H7 (cell line): Measurements from ENCODE around the gene NUB1. TPM values are rescaled to one million over a fixed set of nuclear protein-coding genes. Genes with fewer than 3 reads are reported as not detected.

Experiments
- DNase-seq: peaks from one replicate; pipeline ENCODE4 v3.0.0; 2012
- H3K27me3 ChIP-seq: 2 replicates; pipeline ENCODE4 v1.6.0; 2011; ENCODE audit warnings: mild to moderate bottlenecking, low read length; ENCODE audit not compliant: control insufficient read depth, insufficient read depth
- H3K36me3 ChIP-seq: replicated peaks from 2 replicates; pipeline ENCODE4 v1.5.1; 2011; ENCODE audit warnings: low read length; ENCODE audit not compliant: control insufficient read depth, insufficient read depth
- H3K4me3 ChIP-seq: 2 replicates; pipeline ENCODE4 v1.5.1; 2011; ENCODE audit warnings: low read depth, mild to moderate bottlenecking, control low read depth, low read length, moderate library complexity; ENCODE audit not compliant: insufficient read depth
- total RNA-seq: library from RNA; depleted of rRNA; stranded (reverse); fragments of >200 nt; shearing (Covaris generic); gene quantifications from 2 replicates; pipeline ENCODE4 v1.2.3, GENCODE V29; 2014

NUB1 gene
- total RNA-seq, 1 experiment from 2014 or later, result 22.7 TPM

DNA sequence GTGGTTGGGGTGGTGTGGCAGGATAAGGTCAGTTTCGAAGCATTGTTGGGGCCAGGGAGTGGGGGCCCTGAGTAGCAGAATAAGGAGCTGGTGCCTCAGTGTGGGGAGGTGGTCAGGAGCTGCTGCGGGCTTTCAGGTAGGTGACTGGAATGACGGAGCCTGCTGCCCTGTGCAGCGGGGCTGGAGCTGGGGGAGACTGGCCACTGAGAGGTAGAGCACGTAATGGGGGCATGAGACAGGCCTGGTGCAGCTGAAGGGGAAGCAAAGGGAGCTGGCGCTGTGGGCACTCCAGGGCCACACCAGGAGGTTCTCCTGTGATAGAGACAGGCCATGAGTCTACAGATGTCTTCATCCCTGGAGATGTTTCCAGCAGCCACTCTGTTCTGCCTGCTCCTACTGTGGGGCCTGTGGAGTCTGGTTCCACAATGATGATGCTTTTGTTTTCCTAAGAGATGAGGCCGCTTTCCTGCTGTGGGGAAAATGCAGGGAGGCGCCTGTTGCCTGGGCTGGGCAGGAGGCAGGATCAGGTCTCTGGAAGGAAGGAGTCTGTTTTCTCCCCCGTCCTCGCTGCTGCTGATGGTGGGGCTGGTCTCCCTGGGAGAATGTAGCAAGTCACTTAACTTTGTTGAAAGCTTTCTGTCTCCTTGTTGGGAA lies 31.1 kb downstream of the NUB1 start:
- no peak overlapping the region for H3K4me3 ChIP-seq
- no peaks in the 10 kb centered on the region; the same call in 1 of the 2 replicates for H3K36me3 ChIP-seq
- DNase-seq, result peak; percentile 78
- no peaks in the 10 kb centered on the region for H3K27me3 ChIP-seq

DNA sequence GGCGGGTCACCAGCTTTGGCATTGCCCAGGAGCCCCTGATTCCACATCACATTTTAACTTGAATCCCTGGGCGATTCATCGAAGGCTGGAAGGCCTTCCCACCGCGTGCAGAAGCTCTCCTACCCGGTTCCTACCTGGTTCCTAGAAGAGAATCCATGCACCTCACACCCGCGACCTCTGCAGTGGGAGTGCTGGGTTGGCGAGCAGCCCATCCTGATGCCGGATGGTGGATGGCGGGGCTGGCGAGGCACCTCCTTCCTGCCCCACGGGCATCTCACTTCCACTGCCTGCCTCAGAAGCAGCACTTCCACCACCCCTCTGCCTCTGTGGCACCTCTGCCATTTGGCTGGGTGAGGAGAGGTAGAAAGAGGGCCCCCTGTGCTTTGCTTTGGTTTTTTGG lies 32.0 kb downstream of the NUB1 start:
- Histone ChIP-seq H3K36me3 (no peaks in the 10 kb centered on the region; the same call in 1 of the 2 replicates), H3K4me3 (no peak overlapping the region)
- DNase-seq, result peak; percentile 64

DNA sequence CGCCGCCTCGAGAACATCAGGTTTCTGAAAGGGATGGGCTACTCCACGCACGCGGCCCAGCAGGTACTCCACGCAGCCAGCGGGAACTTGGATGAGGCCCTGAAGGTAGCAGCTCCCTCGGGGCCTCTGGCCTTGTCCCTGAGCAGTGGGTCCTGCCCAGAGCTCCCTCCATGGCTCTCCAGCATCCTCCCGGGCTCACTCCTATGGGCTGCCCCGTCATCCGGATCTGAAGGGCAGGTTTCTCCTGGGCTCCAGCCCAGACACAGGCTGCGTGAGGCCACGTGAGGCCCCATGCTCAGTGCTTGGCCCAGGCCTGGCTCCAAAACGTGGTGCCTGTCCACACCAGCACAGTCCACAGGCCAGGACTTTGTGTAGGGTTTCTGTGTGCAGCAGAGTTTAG lies 32.5 kb downstream of the NUB1 start:
- H3K36me3 ChIP-seq, result no peaks in the 10 kb centered on the region; the same call in 1 of the 2 replicates
- peak; percentile 61 for DNase-seq
- no peak overlapping the region for H3K4me3 ChIP-seq
- no peaks in the 10 kb centered on the region for H3K27me3 ChIP-seq

More for the DNA sequence above, 32.0 kb downstream of the NUB1 start:
- no peaks in the 10 kb centered on the region for H3K27me3 ChIP-seq

DNA sequence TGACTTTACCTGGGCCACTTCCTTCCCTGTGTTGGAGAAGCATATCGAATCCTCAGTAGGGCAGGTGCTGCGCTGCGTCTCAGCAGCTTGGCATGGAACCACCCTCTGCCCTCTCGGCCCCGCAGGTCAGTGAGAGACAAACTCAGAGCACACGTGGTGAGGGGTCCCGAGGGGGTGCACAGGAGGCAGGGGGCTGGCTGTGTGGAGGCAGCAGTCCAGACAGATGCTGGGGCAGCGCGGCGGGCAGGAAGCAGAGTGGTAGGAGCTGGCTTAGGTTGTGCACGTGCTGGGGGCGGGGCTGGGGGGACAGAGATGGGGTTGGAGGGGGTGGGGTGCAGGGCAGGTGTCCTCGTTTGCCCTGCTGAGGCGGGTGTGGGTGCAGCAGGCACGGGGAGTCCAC lies 33.1 kb downstream of the NUB1 start:
- peak; percentile 45 for DNase-seq
- no peaks in the 10 kb centered on the region; the same call in 1 of the 2 replicates for H3K36me3 ChIP-seq
- no peaks in the 10 kb centered on the region for H3K27me3 ChIP-seq
- no peak overlapping the region for H3K4me3 ChIP-seq

DNA sequence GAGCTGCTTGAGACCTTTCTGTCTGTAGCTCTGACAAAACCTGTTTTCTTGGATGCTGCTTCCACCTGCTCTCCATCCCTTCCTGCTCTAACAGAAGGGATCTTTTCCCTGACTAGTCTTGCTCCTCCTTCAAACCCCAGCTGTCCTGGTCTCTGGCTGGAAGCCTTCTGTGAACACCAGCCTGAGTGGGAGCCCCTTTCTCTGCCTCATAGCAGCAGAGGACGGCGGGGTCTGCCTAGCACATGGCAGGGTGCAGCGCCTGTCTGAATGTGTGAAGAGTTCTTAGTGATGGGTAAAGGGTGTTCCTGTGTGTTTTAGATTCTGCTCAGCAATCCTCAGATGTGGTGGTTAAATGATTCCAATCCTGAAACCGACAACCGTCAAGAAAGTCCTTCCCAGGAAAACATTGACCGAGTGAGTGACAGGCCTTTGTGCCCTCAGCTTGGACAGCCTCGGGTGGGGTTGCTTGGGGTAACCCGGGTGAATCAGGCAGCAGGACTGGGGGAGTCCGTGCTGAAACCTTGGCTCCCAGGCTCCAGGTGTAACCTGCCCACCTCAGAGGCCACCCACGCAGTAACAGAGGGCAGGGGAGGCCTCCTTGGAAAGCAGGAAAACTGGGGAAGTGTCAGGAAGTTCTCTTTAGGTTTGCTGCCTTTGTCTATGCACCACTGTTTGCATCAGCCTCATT lies 34.1 kb downstream of the NUB1 start:
- no peak for DNase-seq
- no peak overlapping the region for H3K4me3 ChIP-seq
- no peaks in the 10 kb centered on the region; the same call in 1 of the 2 replicates for H3K36me3 ChIP-seq
- no peaks in the 10 kb centered on the region for H3K27me3 ChIP-seq

DNA sequence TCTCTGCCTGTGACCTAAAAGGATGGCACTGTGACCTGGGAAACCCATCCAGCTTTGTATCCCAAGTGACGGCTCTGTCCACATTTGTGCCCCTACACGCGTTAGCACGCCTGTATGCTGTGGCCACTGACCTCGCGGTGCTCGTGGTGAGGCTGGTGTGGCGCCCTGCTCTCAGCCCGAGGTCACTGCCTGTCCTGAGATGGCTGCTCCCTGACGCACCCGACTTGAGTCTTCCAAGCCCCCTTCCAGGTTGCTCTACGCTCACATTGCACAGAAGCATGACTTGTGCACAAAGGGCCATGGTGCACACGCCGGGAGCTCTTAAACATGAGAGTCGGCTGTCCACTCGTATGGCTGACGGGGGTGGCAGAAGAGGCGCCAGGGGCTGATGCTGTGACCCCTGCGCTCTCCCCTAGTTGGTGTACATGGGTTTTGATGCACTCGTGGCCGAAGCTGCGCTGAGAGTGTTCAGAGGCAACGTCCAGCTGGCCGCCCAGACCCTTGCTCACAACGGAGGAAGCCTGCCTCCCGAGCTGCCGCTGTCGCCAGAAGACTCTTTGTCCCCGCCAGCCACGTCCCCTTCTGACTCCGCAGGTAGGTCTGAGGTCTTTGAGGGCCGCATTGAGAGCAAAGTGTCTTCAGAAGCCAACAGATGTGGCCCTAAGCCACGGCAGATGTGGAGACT lies 34.7 kb downstream of the NUB1 start:
- no peak for DNase-seq
- H3K36me3 ChIP-seq, result no peaks in the 10 kb centered on the region; the same call in 1 of the 2 replicates
- no peaks in the 10 kb centered on the region for H3K27me3 ChIP-seq
- H3K4me3 ChIP-seq, result no peak overlapping the region

DNA sequence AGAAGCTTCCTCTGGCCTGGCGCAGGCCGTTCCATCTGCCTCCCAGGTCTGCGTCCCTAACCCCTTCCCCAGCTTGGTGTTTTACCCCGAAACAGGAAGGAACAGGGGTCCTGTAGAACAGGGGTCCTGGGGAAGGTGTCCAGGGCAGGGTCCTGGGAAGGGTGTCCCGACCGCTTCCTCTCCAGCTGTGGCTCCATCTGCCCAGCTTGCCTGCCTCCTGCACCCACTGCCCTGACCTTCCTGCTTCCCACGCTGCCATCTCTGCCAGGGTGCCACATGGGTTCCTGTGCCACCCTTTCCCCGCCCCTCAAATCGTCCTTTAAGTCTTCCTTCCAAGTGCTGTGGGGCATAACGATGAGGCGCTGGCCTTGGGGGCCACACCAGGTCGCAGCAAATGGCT lies 35.8 kb downstream of the NUB1 start:
- no peak for DNase-seq
- Histone ChIP-seq H3K36me3 (no peaks in the 10 kb centered on the region; the same call in 1 of the 2 replicates), H3K4me3 (no peak overlapping the region), H3K27me3 (peaks cover 9% of the 10 kb centered on the region)

DNA sequence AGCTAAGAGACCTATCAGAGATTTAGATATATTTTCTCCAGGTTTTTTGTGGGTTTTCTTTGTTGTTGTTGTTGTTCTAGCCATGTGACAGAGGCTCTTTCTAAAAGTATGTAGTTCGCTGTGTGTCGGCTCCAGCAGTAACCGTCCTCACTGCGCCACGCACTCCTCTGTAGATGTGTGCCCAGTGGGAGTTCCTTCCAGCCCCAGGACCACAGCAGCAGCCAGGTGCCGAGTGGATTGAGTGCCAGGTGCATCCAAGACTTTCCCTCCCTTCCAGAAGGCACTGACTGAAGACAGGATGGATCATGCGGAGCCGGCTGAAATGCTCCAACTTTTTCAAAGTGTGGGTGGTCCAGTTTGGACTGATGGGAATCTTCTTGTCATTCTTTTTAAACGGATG lies 36.4 kb downstream of the NUB1 start:
- no peaks in the 10 kb centered on the region; the same call in 1 of the 2 replicates for H3K36me3 ChIP-seq
- H3K27me3 ChIP-seq, result peaks cover 14% of the 10 kb centered on the region
- no peak for DNase-seq
- H3K4me3 ChIP-seq, result no peak overlapping the region

DNA sequence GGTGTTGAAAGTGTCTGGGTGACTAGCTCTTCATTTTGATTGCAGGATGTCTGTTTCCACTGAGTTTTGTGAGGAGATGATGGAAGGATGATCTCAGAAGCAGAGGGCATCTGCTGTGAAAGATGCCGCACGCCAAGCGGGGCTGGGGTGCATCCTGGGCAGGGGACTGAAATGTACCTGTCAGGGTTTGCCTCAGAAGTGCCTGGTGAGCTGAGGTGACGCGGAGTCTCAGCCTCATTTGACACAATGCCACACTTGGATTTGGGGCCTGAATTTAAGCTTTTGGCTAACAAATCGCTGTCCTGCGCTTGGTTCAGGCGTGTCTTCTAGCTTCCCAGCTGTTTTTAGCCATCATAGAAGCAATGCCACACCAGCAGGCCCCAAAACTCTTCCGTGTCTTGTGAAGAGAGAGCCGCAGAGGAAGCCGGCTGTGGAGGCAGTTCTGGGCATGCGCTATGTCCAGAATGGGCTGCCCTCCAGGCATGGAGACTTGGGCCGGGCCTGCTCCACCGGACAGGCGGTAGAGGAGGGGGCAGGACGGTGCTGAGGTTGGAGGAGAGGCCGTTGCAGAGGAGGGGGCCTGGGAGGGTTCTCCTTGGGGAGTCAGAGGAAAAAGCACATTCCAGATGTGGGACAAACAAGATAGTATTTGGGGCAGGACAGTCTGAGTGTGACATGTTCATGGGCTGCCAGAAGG lies 37.0 kb downstream of the NUB1 start:
- Histone ChIP-seq H3K36me3 (no peaks in the 10 kb centered on the region; the same call in 1 of the 2 replicates), H3K27me3 (peaks cover 14% of the 10 kb centered on the region), H3K4me3 (no peak overlapping the region)
- no peak for DNase-seq

DNA sequence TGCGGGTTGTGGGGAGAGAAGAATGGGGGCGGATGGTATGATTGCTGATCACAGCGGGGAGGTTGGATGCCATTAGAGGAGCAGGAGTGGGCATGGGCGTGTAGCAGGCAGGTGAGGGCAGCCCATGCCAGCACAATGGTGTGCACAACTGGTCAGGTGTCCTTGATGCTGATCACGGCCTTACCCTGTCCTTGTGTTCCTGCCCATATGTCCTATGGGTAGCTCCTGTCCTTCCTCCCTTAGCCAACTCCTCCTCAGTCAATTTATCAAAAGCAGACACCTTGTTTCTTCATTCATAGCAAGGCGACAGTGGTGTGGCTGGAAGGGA lies 37.5 kb downstream of the NUB1 start:
- no peaks in the 10 kb centered on the region; the same call in 1 of the 2 replicates for H3K36me3 ChIP-seq
- no peak for DNase-seq
- H3K4me3 ChIP-seq, result no peak overlapping the region
- peaks cover 14% of the 10 kb centered on the region for H3K27me3 ChIP-seq

DNA sequence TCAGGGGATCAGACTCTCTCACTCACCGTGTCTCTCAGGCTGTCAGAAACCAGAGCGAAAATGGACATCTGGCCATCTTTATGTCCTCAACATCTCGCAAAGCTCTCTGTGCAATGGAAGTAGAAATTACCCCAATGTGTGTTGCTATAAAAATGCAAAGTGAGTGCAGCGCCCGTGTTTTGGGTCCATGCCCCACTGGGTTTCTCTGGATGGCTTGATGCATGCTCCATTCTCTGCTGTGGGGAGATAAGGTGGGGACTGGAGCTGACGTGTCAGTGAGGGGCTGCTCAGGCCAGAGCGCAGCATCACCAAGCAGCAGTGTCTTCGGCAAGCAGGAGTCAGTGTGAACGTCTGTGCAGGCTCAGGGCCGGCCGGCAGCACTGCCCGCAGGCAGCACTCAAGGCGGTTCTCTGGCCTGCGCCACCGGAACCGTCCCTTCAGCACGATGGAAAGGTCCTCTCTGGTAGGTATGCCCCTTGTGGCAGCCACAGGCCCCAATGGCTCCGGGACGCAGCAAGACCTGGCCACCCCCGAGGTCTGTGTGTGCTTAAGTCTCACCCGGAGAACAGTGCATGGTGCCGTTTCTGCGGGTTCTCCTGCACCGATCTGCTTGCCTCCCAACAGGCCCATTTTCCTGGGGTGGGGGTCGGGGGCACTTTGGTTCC lies 38.1 kb downstream of the NUB1 start:
- DNase-seq, result peak; percentile 87
- H3K27me3 ChIP-seq, result peaks cover 14% of the 10 kb centered on the region
- no peaks in the 10 kb centered on the region; the same call in 1 of the 2 replicates for H3K36me3 ChIP-seq
- no peak overlapping the region for H3K4me3 ChIP-seq

DNA sequence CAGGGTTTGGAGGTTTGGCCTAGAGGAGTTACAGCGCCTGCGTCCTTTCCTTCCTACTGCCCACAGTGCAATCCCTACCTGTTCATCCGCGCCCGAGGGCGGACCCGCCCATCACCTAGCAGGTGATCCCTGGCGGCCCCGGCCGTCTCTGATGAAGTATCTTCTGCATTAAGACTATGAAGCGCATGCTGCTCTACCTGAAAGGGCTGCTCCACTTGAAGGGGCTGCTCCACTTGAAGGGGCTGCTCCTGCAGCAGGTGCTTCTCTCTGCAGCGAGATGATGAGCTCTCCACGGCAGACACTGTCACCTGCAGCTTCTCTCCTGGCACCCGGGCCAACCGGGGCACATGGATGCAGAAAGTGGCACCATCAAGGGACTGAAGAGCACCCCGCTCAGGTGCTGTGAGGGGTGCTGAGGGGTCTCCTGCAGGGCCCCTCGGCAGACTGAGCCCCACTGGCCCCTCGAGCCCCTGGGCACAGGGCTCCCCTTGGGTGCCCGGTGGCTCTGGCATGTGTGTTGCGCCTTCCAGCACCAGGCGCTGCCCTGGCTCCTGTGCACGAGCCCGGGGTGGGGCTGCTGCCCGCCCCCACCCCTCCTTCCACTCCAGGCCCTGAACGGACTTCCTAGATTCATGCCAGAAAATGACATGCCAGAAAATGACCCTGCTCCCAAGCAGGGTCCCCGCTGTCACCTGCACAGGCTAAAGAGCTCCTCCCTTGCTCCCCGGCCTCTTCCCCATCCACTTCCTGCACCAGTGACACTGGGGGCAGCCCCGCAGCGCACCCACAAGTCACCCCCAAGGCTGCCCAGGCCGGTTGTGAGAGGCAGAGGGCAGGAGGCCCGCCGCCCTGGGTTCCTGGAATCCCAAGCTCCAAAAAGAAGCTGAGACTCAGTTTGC lies 38.8 kb downstream of the NUB1 start:
- no peaks in the 10 kb centered on the region; the same call in 1 of the 2 replicates for H3K36me3 ChIP-seq
- peak; percentile 80 for DNase-seq
- peaks cover 14% of the 10 kb centered on the region for H3K27me3 ChIP-seq
- no peak overlapping the region for H3K4me3 ChIP-seq

DNA sequence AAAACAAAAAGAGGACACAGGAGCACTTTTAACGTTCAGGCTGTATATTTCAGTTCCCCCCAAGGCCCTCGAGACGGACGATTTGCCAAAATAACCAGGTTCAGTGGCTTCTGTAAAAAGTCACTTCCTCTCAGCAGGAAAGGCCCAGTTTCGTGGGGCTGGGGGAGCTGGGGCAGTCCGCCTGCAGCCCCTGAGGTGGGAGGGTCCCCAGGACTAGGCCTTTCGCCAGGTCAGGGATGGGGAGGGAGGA lies 39.4 kb downstream of the NUB1 start:
- H3K27me3 ChIP-seq, result peaks cover 14% of the 10 kb centered on the region
- no peaks in the 10 kb centered on the region; the same call in 1 of the 2 replicates for H3K36me3 ChIP-seq
- no peak overlapping the region for H3K4me3 ChIP-seq
- no peak for DNase-seq
